GM12878 (cell line): ENCODE data around the gene ARMC9. TPM values are rescaled to one million over a fixed set of nuclear protein-coding genes. Genes with fewer than 3 reads are reported as not detected.

Experiments
- ASH2L ChIP-seq: fragments of 300-600, 200-600 bp; sonication (generic); IDR thresholded peaks from 2 replicates; pipeline ENCODE4 v1.6.1; 2017; ENCODE audit warnings: low read depth, mild to moderate bottlenecking, borderline replicate concordance
- BHLHE40 ChIP-seq, 2 experiments: fragments of 450-650 bp in 1 of 2; IDR thresholded peaks; 2 replicates each; pipeline ENCODE4 v1.6.1; 2011 to 2017; ENCODE audit warnings: low read depth in 2 of 2, borderline replicate concordance in 1 of 2, improper control_type of control experiment in 1 of 2, low read length in 1 of 2, mild to moderate bottlenecking in 1 of 2
- BMI1 ChIP-seq: fragments of 450-650 bp; IDR thresholded peaks from 2 replicates; pipeline ENCODE4 v1.6.1; 2016; ENCODE audit warnings: mild to moderate bottlenecking, moderate library complexity, borderline replicate concordance
- CEBPB ChIP-seq, 2 experiments: fragments of 150-350 bp in 1 of 2; IDR thresholded peaks; 2 replicates each; pipeline ENCODE4 v1.6.1; 2012 to 2014; ENCODE audit warnings: low read depth in 2 of 2, low read length in 2 of 2, borderline replicate concordance in 1 of 2, inconsistent platforms in 1 of 2
- CHD1 ChIP-seq: IDR thresholded peaks from 2 replicates; pipeline ENCODE4 v1.6.1; 2012; ENCODE audit warnings: low read depth, low read length, improper control_type of control experiment
- GABPA ChIP-seq: IDR thresholded peaks from 2 replicates; pipeline ENCODE4 v1.6.1; 2014; ENCODE audit warnings: antibody characterized with exemption, low read depth, mild to moderate bottlenecking, inconsistent platforms
- GATAD2B ChIP-seq: fragments of 450-650 bp; conservative IDR thresholded peaks from 2 replicates; pipeline ENCODE4 v1.6.1; 2017; ENCODE audit warnings: low read depth, mild to moderate bottlenecking, moderate library complexity
- HCFC1 ChIP-seq: fragments of 150-350 bp; IDR thresholded peaks from 2 replicates; pipeline ENCODE4 v1.6.1; 2014; ENCODE audit warnings: low read length
- JUNB ChIP-seq: IDR thresholded peaks from 2 replicates; pipeline ENCODE4 v1.6.1; 2016; ENCODE audit warnings: antibody characterized with exemption, mild to moderate bottlenecking
- MAX ChIP-seq: IDR thresholded peaks from 2 replicates; pipeline ENCODE4 v1.6.1; 2012; ENCODE audit warnings: low read depth, low read length, improper control_type of control experiment
- NFIC ChIP-seq: IDR thresholded peaks from 2 replicates; pipeline ENCODE4 v1.6.1; 2012; ENCODE audit warnings: low read depth, mild to moderate bottlenecking, inconsistent platforms, low read length, moderate library complexity
- NFXL1 ChIP-seq: fragments of 450-650 bp; IDR thresholded peaks from 2 replicates; pipeline ENCODE4 v1.6.1; 2017; ENCODE audit warnings: antibody characterized with exemption, mild to moderate bottlenecking, borderline replicate concordance
- RCOR1 ChIP-seq: conservative IDR thresholded peaks from 2 replicates; pipeline ENCODE4 v1.6.1; 2012; ENCODE audit warnings: low read depth, low read length, improper control_type of control experiment
- SPI1 ChIP-seq: IDR thresholded peaks from 2 replicates; pipeline ENCODE4 v1.6.1; 2011; ENCODE audit warnings: low read depth, mild to moderate bottlenecking, low read length, moderate library complexity, borderline replicate concordance; ENCODE audit not compliant: insufficient read depth
- ZBTB40 ChIP-seq: fragments of 450-650 bp; IDR thresholded peaks from 2 replicates; pipeline ENCODE4 v1.6.1; 2016; ENCODE audit warnings: mild to moderate bottlenecking, moderate library complexity, borderline replicate concordance
- ZNF207 ChIP-seq: fragments of 450-650 bp; IDR thresholded peaks from 2 replicates; pipeline ENCODE4 v1.6.1; 2014; ENCODE audit warnings: antibody characterized with exemption, mild to moderate bottlenecking, borderline replicate concordance
- ZZZ3 ChIP-seq: IDR thresholded peaks from 2 replicates; pipeline ENCODE4 v1.6.1; 2011; ENCODE audit warnings: low read depth; ENCODE audit not compliant: control insufficient read depth, insufficient read length
- polyA plus RNA-seq, 11 experiments: library from polyadenylated mRNA; depleted of rRNA in 4 of 11; unstranded in 6 of 11; stranded (reverse) in 5 of 11; fragments of >200 nt; fragmentation: Nextera tagmentation in 4 of 11; fragmentation: Illumina TruSeq in 1 of 11; extraction: Ambion mirVana in 4 of 11; extraction: Trizol in 1 of 11; gene quantifications; 1 replicate in 1 of 11; 2 replicates in 10 of 11; pipeline versions ENCODE4 v1.2.1 to v1.2.3, GENCODE V29; 2011 to 2016; ENCODE audit warnings: inconsistent platforms in 2 of 11, missing spikeins in 2 of 11, low read depth in 1 of 11
- total RNA-seq, 4 experiments: library from RNA; depleted of rRNA in 3 of 4; stranded (reverse); fragments of >200 nt in 3 of 4; fragmentation: Illumina TruSeq in 1 of 4; extraction: Trizol in 1 of 4; gene quantifications; 2 replicates each; pipeline versions ENCODE4 v1.2.1 to v1.2.3, GENCODE V29; 2013 to 2021
- TF ChIP-seq, protein P1 (sequence below): fragments of 450-650 bp; IDR thresholded peaks from 2 replicates; pipeline ENCODE4 v1.6.1; 2017; ENCODE audit warnings: antibody characterized with exemption, mild to moderate bottlenecking, moderate library complexity
- TF ChIP-seq, protein P2 (sequence below): fragments of 450-650 bp; formaldehyde crosslinking; IDR thresholded peaks from 2 replicates; pipeline ENCODE4 v1.4.0; 2020; ENCODE audit warnings: mild to moderate bottlenecking, moderate library complexity

ARMC9 gene
- total and polyA plus RNA-seq, 10 of the 15 experiments (the other 5 are each of a cell fraction or from before 2014, with no cell fraction given) = 3.8 to 21.8 (median 10.4) TPM

- TF ChIP-seq, protein P1, sequence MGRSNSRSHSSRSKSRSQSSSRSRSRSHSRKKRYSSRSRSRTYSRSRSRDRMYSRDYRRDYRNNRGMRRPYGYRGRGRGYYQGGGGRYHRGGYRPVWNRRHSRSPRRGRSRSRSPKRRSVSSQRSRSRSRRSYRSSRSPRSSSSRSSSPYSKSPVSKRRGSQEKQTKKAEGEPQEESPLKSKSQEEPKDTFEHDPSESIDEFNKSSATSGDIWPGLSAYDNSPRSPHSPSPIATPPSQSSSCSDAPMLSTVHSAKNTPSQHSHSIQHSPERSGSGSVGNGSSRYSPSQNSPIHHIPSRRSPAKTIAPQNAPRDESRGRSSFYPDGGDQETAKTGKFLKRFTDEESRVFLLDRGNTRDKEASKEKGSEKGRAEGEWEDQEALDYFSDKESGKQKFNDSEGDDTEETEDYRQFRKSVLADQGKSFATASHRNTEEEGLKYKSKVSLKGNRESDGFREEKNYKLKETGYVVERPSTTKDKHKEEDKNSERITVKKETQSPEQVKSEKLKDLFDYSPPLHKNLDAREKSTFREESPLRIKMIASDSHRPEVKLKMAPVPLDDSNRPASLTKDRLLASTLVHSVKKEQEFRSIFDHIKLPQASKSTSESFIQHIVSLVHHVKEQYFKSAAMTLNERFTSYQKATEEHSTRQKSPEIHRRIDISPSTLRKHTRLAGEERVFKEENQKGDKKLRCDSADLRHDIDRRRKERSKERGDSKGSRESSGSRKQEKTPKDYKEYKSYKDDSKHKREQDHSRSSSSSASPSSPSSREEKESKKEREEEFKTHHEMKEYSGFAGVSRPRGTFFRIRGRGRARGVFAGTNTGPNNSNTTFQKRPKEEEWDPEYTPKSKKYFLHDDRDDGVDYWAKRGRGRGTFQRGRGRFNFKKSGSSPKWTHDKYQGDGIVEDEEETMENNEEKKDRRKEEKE = no peak
- no peak for TF ChIP-seq CEBPB (IDR thresholded peaks at IDR 0.05; ENCODE audit: borderline replicate concordance in 1 of 2, low read depth in 2 of 2, low read length in 2 of 2)
- TF ChIP-seq HCFC1 = no peak
- peak; percentile 34; the same call in 1 of the 2 replicates for TF ChIP-seq NFIC
- no peak for TF ChIP-seq GABPA
- TF ChIP-seq SPI1 = peak; percentile 84; the same call in 1 of the 2 replicates
- TF ChIP-seq ASH2L = no peak
- TF ChIP-seq, protein P2, sequence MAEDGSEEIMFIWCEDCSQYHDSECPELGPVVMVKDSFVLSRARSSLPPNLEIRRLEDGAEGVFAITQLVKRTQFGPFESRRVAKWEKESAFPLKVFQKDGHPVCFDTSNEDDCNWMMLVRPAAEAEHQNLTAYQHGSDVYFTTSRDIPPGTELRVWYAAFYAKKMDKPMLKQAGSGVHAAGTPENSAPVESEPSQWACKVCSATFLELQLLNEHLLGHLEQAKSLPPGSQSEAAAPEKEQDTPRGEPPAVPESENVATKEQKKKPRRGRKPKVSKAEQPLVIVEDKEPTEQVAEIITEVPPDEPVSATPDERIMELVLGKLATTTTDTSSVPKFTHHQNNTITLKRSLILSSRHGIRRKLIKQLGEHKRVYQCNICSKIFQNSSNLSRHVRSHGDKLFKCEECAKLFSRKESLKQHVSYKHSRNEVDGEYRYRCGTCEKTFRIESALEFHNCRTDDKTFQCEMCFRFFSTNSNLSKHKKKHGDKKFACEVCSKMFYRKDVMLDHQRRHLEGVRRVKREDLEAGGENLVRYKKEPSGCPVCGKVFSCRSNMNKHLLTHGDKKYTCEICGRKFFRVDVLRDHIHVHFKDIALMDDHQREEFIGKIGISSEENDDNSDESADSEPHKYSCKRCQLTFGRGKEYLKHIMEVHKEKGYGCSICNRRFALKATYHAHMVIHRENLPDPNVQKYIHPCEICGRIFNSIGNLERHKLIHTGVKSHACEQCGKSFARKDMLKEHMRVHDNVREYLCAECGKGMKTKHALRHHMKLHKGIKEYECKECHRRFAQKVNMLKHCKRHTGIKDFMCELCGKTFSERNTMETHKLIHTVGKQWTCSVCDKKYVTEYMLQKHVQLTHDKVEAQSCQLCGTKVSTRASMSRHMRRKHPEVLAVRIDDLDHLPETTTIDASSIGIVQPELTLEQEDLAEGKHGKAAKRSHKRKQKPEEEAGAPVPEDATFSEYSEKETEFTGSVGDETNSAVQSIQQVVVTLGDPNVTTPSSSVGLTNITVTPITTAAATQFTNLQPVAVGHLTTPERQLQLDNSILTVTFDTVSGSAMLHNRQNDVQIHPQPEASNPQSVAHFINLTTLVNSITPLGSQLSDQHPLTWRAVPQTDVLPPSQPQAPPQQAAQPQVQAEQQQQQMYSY (CRISPR knock-in tag) = no peak
- TF ChIP-seq MAX = no peak
- TF ChIP-seq JUNB = no peak
- TF ChIP-seq BHLHE40 (IDR thresholded peaks at IDR 0.05; ENCODE audit: borderline replicate concordance in 1 of 2, low read depth in 2 of 2, low read length in 1 of 2) = no peak
- TF ChIP-seq ZZZ3 = no peak
- no peak for TF ChIP-seq ZBTB40
- TF ChIP-seq NFXL1 = no peak
- TF ChIP-seq GATAD2B = no peak
- no peak for TF ChIP-seq RCOR1
- TF ChIP-seq ZNF207 = no peak
- no peak for TF ChIP-seq BMI1
- no peak for TF ChIP-seq CHD1
Observed at GRCh38 chr2:231299267-231299666, 100.8 kb downstream of the ARMC9 start (continued).
